K562 (cell line): ENCODE data around the gene MAGI2. TPM values are rescaled to one million over a fixed set of nuclear protein-coding genes. Genes with fewer than 3 reads are reported as not detected.

ENCODE experiments used
- ATAC-seq: fragments of 200-7000 bp; cut with Tn5 transposase; 3 replicates; pipeline ENCODE4 v1.9.1; 2020; ENCODE audit warnings: moderate library complexity
- BruUV-seq: library from RNA; stranded (reverse); fragments of 400-500 nt; replicated peaks from 2 replicates; lab custom pipeline; 2021; lab: Mats Ljungman, UMichigan
- CTCF ChIA-PET: fragments of 300-600 bp; formaldehyde crosslinking; extraction: SDS; loops from one replicate; lab custom pipeline; 2021; ENCODE audit warnings: low intra/inter-chr PET ratio; lab: Yijun Ruan, JAX
- POLR2A ChIA-PET: fragments of 300-600, 350-650 bp; sonication (Branson Sonifier 250); formaldehyde crosslinking; extraction: SDS; loops from one replicate; lab custom pipeline; 2021; ENCODE audit warnings: antibody characterized with exemption, inconsistent platforms; lab: Yijun Ruan, JAX
- DNase-seq, 4 experiments: peaks; one replicate each; pipeline versions ENCODE4 v3.0.0 to v3.0.0-alpha.2; 2011 to 2018; ENCODE audit warnings: low spot score in 3 of 4, mixed read lengths in 3 of 4; ENCODE audit errors: extremely low read depth in 1 of 4
- FAIRE-seq: peaks from 2 replicates; lab custom pipeline; 2011; peaks lifted over from hg19 to GRCh38; lab: Jason Lieb, UNC
- H2AFZ ChIP-seq: 2 replicates; pipeline ENCODE4 v1.6.0; 2011; ENCODE audit warnings: low read depth, low read length, control low read depth, inconsistent platforms
- H3K27ac ChIP-seq: fragments of 200-600 bp; 3 replicates; pipeline ENCODE4 v1.8.0; 2011; ENCODE audit warnings: low read depth, mild to moderate bottlenecking, control low read depth, inconsistent platforms, low read length, moderate library complexity, mixed read lengths; ENCODE audit errors: extremely low read depth
- H3K27me3 ChIP-seq, 2 experiments: fragments of 300-600 bp in 1 of 2; 2 replicates in 1 of 2; 3 replicates in 1 of 2; pipeline versions ENCODE4 v1.6.0 to v1.8.0; 2011; ENCODE audit warnings: inconsistent platforms in 2 of 2, low read length in 2 of 2, mild to moderate bottlenecking in 1 of 2, mixed read lengths in 1 of 2, moderate library complexity in 1 of 2; ENCODE audit not compliant: control insufficient read depth in 2 of 2, insufficient read depth in 2 of 2
- H3K36me3 ChIP-seq: fragments of 300-600 bp; 3 replicates; pipeline ENCODE4 v1.8.0; 2011; ENCODE audit warnings: mild to moderate bottlenecking, low read length, inconsistent platforms; ENCODE audit not compliant: control insufficient read depth, insufficient read depth
- H3K4me1 ChIP-seq, 2 experiments: fragments of 200-600 bp in 1 of 2; replicated peaks in 1 of 2; 2 replicates in 1 of 2; 3 replicates in 1 of 2; pipeline versions ENCODE4 v1.5.1 to v1.8.0; 2011; ENCODE audit warnings: inconsistent platforms in 2 of 2, low read length in 2 of 2, mild to moderate bottlenecking in 1 of 2, mixed read lengths in 1 of 2, moderate library complexity in 1 of 2; ENCODE audit not compliant: control insufficient read depth in 2 of 2, insufficient read depth in 2 of 2
- H3K4me2 ChIP-seq: 2 replicates; pipeline ENCODE4 v1.6.1; 2011; ENCODE audit warnings: low read length, control low read depth, inconsistent platforms, mixed read lengths; ENCODE audit not compliant: insufficient read depth
- H3K4me3 ChIP-seq: fragments of 200-600 bp; sonication (generic), shearing (Covaris generic); 2 replicates; pipeline ENCODE4 v1.5.1; 2016; ENCODE audit warnings: control low read depth, inconsistent platforms
- H3K79me2 ChIP-seq: fragments of 200-600 bp; 3 replicates; pipeline ENCODE4 v1.8.0; 2011; ENCODE audit warnings: low read length, inconsistent platforms; ENCODE audit not compliant: control insufficient read depth, insufficient read depth
- H3K9ac ChIP-seq, 2 experiments: 2 replicates each; pipeline versions ENCODE4 v1.6.0 to v1.6.1; 2011; ENCODE audit warnings: low read depth in 2 of 2, low read length in 2 of 2, control low read depth in 1 of 2, inconsistent platforms in 1 of 2, mild to moderate bottlenecking in 1 of 2, mixed read lengths in 1 of 2; ENCODE audit not compliant: insufficient read depth in 1 of 2
- H3K9me1 ChIP-seq: one replicate; pipeline ENCODE4 v1.6.0; 2011; ENCODE audit warnings: inconsistent platforms, mild to moderate bottlenecking, low read length, moderate library complexity; ENCODE audit not compliant: control insufficient read depth, insufficient read depth
- H3K9me3 ChIP-seq: replicated peaks from 2 replicates; pipeline ENCODE4 v1.5.1; 2011; ENCODE audit warnings: low read depth, low read length, inconsistent platforms; ENCODE audit not compliant: control insufficient read depth, insufficient read depth
- H4K20me1 ChIP-seq: replicated peaks from 2 replicates; pipeline ENCODE4 v1.6.1; 2011; ENCODE audit warnings: low read length, inconsistent platforms, mixed read lengths; ENCODE audit not compliant: control insufficient read depth, insufficient read depth
- ATF3 ChIP-seq, 2 experiments: fragments of 450-650 bp in 1 of 2; sonication (generic) in 1 of 2; formaldehyde crosslinking in 1 of 2; IDR thresholded peaks in 1 of 2; conservative IDR thresholded peaks in 1 of 2; 2 replicates each; pipeline versions ENCODE4 v1.6.1 to v1.8.1; 2016 to 2023; ENCODE audit warnings: mild to moderate bottlenecking in 2 of 2, moderate library complexity in 2 of 2, inconsistent platforms in 1 of 2, missing genetic modification reagents in 1 of 2
- KDM5B ChIP-seq: fragments of 200-600 bp; sonication (generic); IDR thresholded peaks from 2 replicates; pipeline ENCODE4 v1.6.1; 2012; ENCODE audit warnings: low read depth, mild to moderate bottlenecking, moderate library complexity, low read length, control low read depth, inconsistent platforms; ENCODE audit not compliant: insufficient replicate concordance
- KLF1 ChIP-seq: fragments of 450-650 bp; IDR thresholded peaks from 2 replicates; pipeline ENCODE4 v1.6.1; 2016; ENCODE audit warnings: missing genetic modification characterization, missing compliant biosample characterization
- LARP7 ChIP-seq: fragments of 450-650 bp; IDR thresholded peaks from 2 replicates; pipeline ENCODE4 v1.6.1; 2016
- MCM7 ChIP-seq, 2 experiments: fragments of 450-650 bp; IDR thresholded peaks; 2 replicates each; pipeline ENCODE4 v1.6.1; 2016 to 2018
- MIER1 ChIP-seq: fragments of 450-650 bp; IDR thresholded peaks from 2 replicates; pipeline ENCODE4 v1.6.1; 2016; ENCODE audit warnings: antibody characterized with exemption, mild to moderate bottlenecking, low read depth
- RHOXF2B ChIP-seq: fragments of 250-450 bp; sonication (Bioruptor Pico); conservative IDR thresholded peaks from 2 replicates; pipeline ENCODE4 v1.5.1; 2021
- SMARCA5 ChIP-seq: fragments of 450-650 bp; IDR thresholded peaks from 2 replicates; pipeline ENCODE4 v1.6.1; 2016
- ZC3H11A ChIP-seq: IDR thresholded peaks from 2 replicates; pipeline ENCODE4 v1.6.1; 2012; ENCODE audit warnings: low read depth, low read length, improper control_type of control experiment
- WGBS: fragments of 100-300 bp; shearing (Covaris generic); methylation state at CpG from one replicate; pipeline ENCODE4 v1.1.6; 2016; ENCODE audit warnings: low coverage, mixed read lengths; ENCODE audit not compliant: insufficient coverage; ENCODE audit errors: missing lambda C conversion rate; 5-methylcytosine and 5-hydroxymethylcytosine counted together
- in situ Hi-C: fragments of 300-500 bp; cut with MboI; formaldehyde crosslinking; loops from 4 replicates; pipeline ENCODE4 v1.15.0; 2018; ENCODE audit warnings: inconsistent platforms, mixed read lengths
- intact Hi-C: fragments of 100-400 bp; cut with micrococcal nuclease; formaldehyde crosslinking; loops from 2 replicates; pipeline ENCODE4 v1.14.2; 2022
- polyA plus RNA-seq, 8 experiments: library from polyadenylated mRNA; depleted of rRNA in 4 of 8; stranded (reverse) in 5 of 8; unstranded in 3 of 8; fragments of >200 nt; fragmentation: Nextera tagmentation in 2 of 8; fragmentation: Illumina TruSeq in 1 of 8; extraction: Ambion mirVana in 2 of 8; extraction: Trizol in 1 of 8; gene quantifications; 2 replicates each; pipeline versions ENCODE4 v1.2.1 to v1.2.3, GENCODE V29; 2011 to 2014; ENCODE audit warnings: inconsistent platforms in 1 of 8, missing spikeins in 1 of 8
- total RNA-seq, 7 experiments: library from RNA; depleted of rRNA in 6 of 7; stranded (reverse); fragments of >200 nt in 6 of 7; fragmentation: Illumina TruSeq in 2 of 7; extraction: Trizol in 2 of 7; gene quantifications; 2 replicates each; pipeline versions ENCODE4 v1.2.1 to v1.2.3, GENCODE V29; 2011 to 2021; ENCODE audit warnings: low replicate concordance in 1 of 7
- TF ChIP-seq, protein P1 (sequence below), 2 experiments: fragments of 450-650 bp in 1 of 2; sonication (generic) in 1 of 2; formaldehyde crosslinking; conservative IDR thresholded peaks; 2 replicates each; pipeline versions ENCODE4 v1.4.0 to v1.8.1; 2020 to 2022; ENCODE audit warnings: mild to moderate bottlenecking in 1 of 2, missing genetic modification reagents in 1 of 2
- TF ChIP-seq, protein P2 (sequence below): fragments of 250-450 bp; sonication (Bioruptor Pico); IDR thresholded peaks from 2 replicates; pipeline ENCODE4 v1.5.0; 2021; ENCODE audit warnings: mild to moderate bottlenecking, moderate library complexity

Gene MAGI2
- total and polyA plus RNA-seq, 9 of the 15 experiments (the other 6 are each of a cell fraction or from before 2014, with no cell fraction given) = 0.27 to 1.4 (median 0.70) TPM

- DNase-seq = no peak
- no peak for ATAC-seq
- intact Hi-C loops = no loop called here
- no peak overlapping the region for H3K9ac ChIP-seq
- no peaks in the 10 kb centered on the region for H3K36me3 ChIP-seq
- H3K9me3 ChIP-seq = no peaks in the 10 kb centered on the region
- POLR2A ChIA-PET = no interaction called here
- no peak for FAIRE-seq
- TF ChIP-seq SMARCA5 (no peak), RHOXF2B (CRISPR knock-in tag) (no peak), LARP7 (no peak), MCM7 (IDR thresholded peaks at IDR 0.05) (no peak), ATF3 (IDR thresholded peaks at IDR 0.05) (no peak), ATF3 (CRISPR knock-in tag; conservative IDR thresholded peaks at IDR 0.05) (no peak), MIER1 (no peak), KDM5B (no peak), KLF1 (tag) (no peak), ZC3H11A (no peak)
- TF ChIP-seq, protein P1, sequence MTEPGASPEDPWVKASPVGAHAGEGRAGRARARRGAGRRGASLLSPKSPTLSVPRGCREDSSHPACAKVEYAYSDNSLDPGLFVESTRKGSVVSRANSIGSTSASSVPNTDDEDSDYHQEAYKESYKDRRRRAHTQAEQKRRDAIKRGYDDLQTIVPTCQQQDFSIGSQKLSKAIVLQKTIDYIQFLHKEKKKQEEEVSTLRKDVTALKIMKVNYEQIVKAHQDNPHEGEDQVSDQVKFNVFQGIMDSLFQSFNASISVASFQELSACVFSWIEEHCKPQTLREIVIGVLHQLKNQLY (CRISPR knock-in tag; conservative IDR thresholded peaks at IDR 0.05) = no peak
- TF ChIP-seq, protein P2, sequence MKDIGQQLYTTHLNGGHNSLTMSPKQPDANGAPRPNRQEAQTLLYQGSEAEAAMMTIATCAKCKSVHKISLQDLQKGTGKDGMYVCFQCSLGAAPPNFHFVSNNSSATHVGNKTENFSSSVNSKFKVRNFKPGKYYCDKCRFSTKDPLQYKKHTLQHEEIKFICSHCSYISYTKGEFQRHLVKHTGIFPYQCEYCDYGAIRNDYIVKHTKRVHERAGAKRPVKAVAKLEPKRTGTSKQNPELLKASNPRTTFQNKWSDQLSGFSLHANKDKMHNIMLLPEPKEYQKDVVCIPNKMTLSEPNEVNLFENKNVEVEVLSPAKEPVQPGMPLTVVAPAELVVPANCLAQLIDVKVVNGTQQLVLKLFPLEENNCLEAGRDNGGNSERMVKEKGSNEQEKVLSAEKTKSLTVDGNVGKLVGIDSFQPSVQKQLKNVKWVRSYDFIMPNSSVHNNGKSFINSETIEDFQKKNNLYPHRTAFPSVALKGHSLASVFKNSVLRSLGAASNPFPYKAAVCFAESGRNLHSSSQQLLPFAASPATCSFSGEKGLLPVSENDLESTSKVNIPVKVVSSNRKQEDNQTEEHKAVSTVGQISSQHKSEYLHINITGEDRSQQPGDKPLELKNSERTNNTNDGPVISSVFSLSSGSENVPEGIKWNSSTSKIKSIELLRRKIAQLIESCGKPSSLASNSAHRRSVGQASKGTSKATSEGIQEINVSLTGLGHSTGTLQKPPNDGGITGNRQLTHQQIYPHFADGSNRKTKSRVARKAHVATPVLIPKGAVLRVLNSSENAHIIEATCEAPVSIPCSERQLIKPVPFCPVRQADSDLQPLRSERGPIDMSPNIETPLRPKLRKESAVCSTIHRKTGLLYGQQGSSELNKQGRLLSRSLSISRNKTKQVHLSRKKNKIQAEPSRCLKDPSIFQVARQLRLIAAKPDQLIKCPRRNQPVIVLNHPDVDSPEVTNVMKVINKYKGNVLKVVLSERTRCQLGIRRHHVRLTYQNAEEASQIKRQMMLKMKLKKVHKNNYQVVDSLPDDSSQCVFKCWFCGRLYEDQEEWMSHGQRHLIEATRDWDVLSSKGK (CRISPR knock-in tag) = no peak
- H3K79me2 ChIP-seq = no peaks in the 10 kb centered on the region
- no peak overlapping the region for H3K27ac ChIP-seq
- WGBS = 3% methylated on average over 4 of the region's 4 CpGs
- H3K4me3 ChIP-seq = no peak overlapping the region
- H3K27me3 ChIP-seq = no peaks in the 10 kb centered on the region
- H2AFZ ChIP-seq = no peak overlapping the region
- CTCF ChIA-PET = no interaction called here
- H3K9me1 ChIP-seq = no peaks in the 10 kb centered on the region
- H3K4me1 ChIP-seq = no peaks in the 10 kb centered on the region
- no TSS peak for BruUV-seq
- no peaks in the 10 kb centered on the region for H4K20me1 ChIP-seq
- H3K4me2 ChIP-seq = no peak overlapping the region
- in situ Hi-C loops = no loop called here
Observed at GRCh38 chr7:78690174-78690573, 763.3 kb downstream of the MAGI2 start.
